22Rv1 (cell line): ENCODE results near the gene LRRFIP1.
A peak's percentile ranks its signal among the peaks of the same experiment; 100 is the strongest.
"Not testable (repeated sequence)": the region's sequence is repeated elsewhere in the genome, so short reads cannot be mapped to it uniquely, and the experiment has no call there.

Source experiments
- H3K27ac ChIP-seq: fragments of 450-650 bp; 2 replicates; pipeline ENCODE4 v1.5.1; 2017
- CTCF ChIP-seq: fragments of 450-650 bp; IDR thresholded peaks from 2 replicates; pipeline ENCODE4 v1.5.1; 2017; ENCODE audit warnings: mild to moderate bottlenecking
- ZFX ChIP-seq: fragments of 450-650 bp; IDR thresholded peaks from 2 replicates; pipeline ENCODE4 v1.6.1; 2017; ENCODE audit warnings: antibody characterized with exemption, borderline replicate concordance

LRRFIP1 gene

GRCh38 chr2:237604391-237604790, 23.0 kb upstream of the LRRFIP1 start:
- no peak overlapping the region for H3K27ac ChIP-seq
- TF ChIP-seq ZFX (no peak), CTCF (no peak)

GRCh38 chr2:237604960-237605359, 22.4 kb upstream of the LRRFIP1 start:
- TF ChIP-seq CTCF (peak; percentile 43; the same call in 1 of the 2 replicates), ZFX (no peak)
- H3K27ac ChIP-seq, result no peak overlapping the region

GRCh38 chr2:237606522-237606921, 20.9 kb upstream of the LRRFIP1 start:
- H3K27ac ChIP-seq, result not testable (repeated sequence)

GRCh38 chr2:237612527-237613357, 14.6 kb upstream of the LRRFIP1 start:
- TF ChIP-seq CTCF (no peak), ZFX (no peak)
- no peak overlapping the region for H3K27ac ChIP-seq

GRCh38 chr2:237613679-237614078, 13.7 kb upstream of the LRRFIP1 start:
- TF ChIP-seq ZFX, result no peak
- no peak for TF ChIP-seq CTCF
- no peak overlapping the region for H3K27ac ChIP-seq

GRCh38 chr2:237614151-237614720, 13.2 kb upstream of the LRRFIP1 start:
- no peak for TF ChIP-seq CTCF
- no peak overlapping the region for H3K27ac ChIP-seq

GRCh38 chr2:237615631-237616249, 11.6 kb upstream of the LRRFIP1 start:
- H3K27ac ChIP-seq, result no peak overlapping the region
- TF ChIP-seq CTCF (no peak), ZFX (no peak)
